ENCODE measurements around the gene TTC39C.

DNA sequence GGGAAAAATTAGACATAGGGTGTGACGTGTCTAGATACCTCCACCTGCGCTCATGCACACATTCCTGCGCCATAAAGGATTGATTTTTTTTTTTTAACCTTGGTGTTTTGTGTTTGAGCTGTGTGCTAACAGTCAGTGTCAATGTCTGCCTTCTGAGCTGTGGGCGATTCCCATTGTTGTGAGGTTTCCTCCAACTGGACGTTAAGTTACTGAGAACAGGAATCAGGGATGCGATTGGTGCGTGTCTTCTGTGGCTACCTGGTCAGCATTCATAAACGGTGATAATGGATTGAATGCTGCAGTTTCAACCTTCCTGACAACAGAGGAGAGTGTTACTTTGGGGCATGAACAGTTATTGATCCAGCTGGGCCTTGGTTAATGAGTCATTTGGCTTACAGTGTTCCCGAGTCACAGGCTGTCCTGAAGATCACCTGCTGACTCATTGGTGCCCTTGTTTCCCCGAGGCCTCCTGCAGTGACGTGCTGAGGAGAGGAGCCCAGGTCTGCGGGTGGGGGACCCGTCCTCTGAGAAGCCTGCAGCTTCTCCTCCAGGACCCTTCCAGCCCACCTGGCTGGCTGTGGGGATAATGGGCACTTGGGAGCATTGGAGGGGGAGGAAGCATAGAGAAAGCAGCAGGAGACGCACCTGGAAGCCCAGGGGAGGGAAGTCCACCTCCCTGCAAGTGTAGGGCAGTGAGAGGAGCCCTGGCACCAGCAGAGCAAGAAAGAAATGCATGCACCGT lies 98.5 kb downstream of the TTC39C start:
- TF ChIP-seq, protein P1, sequence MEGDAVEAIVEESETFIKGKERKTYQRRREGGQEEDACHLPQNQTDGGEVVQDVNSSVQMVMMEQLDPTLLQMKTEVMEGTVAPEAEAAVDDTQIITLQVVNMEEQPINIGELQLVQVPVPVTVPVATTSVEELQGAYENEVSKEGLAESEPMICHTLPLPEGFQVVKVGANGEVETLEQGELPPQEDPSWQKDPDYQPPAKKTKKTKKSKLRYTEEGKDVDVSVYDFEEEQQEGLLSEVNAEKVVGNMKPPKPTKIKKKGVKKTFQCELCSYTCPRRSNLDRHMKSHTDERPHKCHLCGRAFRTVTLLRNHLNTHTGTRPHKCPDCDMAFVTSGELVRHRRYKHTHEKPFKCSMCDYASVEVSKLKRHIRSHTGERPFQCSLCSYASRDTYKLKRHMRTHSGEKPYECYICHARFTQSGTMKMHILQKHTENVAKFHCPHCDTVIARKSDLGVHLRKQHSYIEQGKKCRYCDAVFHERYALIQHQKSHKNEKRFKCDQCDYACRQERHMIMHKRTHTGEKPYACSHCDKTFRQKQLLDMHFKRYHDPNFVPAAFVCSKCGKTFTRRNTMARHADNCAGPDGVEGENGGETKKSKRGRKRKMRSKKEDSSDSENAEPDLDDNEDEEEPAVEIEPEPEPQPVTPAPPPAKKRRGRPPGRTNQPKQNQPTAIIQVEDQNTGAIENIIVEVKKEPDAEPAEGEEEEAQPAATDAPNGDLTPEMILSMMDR (conservative IDR thresholded peaks at IDR 0.05; ENCODE audit: low read length) = no peak
- no peak for TF ChIP-seq EZH2phosphoT487 (IDR thresholded peaks at IDR 0.05; ENCODE audit: borderline replicate concordance, low read depth, low read length)
